ENCODE results near the gene POP7.

DNA sequence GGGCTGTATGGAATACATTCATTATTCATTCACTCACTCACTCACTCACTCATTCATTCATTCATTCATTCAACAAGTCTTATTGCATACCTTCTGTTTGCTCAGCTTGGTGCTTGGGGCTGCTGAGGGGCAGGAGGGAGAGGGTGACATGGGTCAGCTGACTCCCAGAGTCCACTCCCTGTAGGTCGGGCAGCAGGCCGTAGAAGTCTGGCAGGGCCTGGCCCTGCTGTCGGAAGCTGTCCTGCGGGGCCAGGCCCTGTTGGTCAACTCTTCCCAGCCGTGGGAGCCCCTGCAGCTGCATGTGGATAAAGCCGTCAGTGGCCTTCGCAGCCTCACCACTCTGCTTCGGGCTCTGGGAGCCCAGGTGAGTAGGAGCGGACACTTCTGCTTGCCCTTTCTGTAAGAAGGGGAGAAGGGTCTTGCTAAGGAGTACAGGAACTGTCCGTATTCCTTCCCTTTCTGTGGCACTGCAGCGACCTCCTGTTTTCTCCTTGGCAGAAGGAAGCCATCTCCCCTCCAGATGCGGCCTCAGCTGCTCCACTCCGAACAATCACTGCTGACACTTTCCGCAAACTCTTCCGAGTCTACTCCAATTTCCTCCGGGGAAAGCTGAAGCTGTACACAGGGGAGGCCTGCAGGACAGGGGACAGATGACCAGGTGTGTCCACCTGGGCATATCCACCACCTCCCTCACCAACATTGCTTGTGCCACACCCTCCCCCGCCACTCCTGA is 16.7 kb downstream of the POP7 start:
- TF ChIP-seq, protein P1, sequence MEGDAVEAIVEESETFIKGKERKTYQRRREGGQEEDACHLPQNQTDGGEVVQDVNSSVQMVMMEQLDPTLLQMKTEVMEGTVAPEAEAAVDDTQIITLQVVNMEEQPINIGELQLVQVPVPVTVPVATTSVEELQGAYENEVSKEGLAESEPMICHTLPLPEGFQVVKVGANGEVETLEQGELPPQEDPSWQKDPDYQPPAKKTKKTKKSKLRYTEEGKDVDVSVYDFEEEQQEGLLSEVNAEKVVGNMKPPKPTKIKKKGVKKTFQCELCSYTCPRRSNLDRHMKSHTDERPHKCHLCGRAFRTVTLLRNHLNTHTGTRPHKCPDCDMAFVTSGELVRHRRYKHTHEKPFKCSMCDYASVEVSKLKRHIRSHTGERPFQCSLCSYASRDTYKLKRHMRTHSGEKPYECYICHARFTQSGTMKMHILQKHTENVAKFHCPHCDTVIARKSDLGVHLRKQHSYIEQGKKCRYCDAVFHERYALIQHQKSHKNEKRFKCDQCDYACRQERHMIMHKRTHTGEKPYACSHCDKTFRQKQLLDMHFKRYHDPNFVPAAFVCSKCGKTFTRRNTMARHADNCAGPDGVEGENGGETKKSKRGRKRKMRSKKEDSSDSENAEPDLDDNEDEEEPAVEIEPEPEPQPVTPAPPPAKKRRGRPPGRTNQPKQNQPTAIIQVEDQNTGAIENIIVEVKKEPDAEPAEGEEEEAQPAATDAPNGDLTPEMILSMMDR (IDR thresholded peaks at IDR 0.05; ENCODE audit: low read depth, low read length, poor library complexity, severe bottlenecking) = no peak
- no peak for TF ChIP-seq EZH2phosphoT487 (IDR thresholded peaks at IDR 0.05; ENCODE audit: borderline replicate concordance, low read length)

All from DOHH2 (cell line).